ENCODE data around the gene KRT35.

KRT35 gene

DNA sequence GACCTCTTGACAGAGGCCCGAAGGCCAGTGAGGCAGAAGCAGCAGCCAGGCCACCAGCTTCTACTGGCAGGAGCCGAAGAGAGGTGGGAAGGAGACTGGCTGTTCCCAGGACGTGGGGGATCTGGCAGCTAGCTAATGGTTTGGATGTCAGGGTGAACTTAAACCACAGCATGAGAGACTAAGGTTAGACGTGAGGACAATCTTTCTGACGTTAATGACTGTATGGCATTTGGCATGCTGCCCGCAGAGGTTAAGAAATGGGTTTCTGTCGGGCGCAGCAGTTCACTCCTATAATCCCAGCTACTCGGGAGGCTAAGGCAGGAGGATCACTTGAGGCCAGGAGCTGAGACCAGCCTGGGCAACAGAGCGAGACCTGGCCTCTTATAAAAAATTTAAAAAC is 30.8 kb upstream of the KRT35 start:
- DNase-seq = no peak

DNA sequence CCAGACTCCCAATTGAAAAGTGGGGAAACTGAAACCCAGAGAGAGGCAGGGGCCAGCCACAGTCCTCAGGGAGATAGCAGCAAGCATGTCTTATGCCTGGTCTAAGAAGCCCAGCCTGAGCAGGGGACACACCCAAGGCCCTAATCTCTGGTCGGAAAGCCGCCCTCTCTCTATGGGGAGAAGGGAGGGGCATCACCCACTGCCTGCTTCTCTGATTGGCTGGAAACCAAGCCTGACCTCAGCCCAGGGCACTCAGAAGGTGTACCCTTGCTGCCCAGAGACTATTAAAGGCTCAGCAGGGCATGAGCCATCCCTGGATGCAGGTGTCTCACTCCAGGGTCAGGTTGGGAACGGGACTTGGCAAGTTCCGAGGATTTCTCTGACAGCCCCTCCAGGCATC is 30.2 kb upstream of the KRT35 start:
- no peak for DNase-seq

DNA sequence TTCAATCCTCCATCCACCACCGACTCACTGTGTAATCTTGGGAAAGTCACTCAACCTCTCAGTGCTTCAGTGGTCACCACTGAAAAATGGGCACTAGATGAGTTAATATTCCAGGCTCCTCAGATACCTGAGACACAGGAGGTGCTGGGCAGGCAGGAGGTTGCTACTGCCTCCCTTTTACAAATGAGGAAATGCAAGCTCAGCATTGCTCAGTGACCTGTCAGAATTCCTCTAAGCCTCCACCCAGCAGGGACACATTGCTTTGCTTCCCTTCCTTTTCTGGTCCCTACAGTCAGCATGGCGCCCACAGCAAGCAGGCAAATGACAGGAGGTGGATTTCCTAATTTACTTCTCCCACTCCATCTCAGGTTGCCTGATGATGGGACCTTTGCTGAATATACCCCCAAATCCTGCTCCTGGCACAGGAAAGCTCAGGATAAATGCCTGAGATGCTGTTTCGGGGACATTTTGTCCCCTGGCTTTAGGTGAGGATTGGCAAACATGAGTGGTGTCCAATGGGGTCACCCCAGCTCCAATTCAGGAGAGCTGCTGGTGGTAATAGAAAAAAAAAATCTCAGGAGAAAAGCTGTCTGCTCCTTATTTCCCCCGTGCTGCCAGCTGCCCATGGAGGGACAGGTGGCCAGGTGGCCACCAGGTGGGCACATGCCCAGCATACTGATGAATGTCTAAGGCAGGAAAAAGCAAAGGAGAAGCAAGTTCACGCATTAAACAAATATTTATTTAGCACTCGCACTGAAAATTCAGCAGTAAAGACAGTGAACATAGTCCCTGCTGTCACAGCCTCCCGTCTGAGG is 29.5 kb upstream of the KRT35 start:
- no peak for DNase-seq

DNA sequence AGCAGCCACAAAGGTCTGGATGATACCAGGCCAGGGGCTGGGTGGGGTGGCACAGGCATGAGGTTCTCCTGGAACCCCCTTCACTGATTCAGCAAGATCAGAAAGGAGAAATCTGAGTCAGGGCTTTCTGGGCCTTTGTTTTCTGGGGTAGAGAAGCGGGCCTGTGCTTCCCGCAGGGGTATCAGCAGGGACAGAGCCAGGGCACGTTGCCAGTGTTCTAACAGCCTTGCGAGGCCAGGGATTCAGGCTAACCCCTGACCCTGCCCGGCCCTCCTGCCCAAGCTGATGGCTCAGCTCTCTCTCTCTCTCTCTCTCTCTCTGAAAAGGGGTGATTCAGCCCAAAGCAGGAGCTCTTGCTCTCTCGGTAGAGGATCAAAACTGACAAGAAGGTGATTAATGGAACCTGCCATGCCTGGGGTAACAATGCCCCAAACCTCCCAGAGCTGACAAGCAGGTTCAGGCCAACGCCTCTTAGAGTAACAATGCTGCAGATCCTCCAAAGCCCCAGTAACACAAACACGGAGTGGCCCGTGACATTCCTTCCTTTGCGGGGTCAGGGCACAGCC is 26.4 kb upstream of the KRT35 start:
- no peak for DNase-seq

DNA sequence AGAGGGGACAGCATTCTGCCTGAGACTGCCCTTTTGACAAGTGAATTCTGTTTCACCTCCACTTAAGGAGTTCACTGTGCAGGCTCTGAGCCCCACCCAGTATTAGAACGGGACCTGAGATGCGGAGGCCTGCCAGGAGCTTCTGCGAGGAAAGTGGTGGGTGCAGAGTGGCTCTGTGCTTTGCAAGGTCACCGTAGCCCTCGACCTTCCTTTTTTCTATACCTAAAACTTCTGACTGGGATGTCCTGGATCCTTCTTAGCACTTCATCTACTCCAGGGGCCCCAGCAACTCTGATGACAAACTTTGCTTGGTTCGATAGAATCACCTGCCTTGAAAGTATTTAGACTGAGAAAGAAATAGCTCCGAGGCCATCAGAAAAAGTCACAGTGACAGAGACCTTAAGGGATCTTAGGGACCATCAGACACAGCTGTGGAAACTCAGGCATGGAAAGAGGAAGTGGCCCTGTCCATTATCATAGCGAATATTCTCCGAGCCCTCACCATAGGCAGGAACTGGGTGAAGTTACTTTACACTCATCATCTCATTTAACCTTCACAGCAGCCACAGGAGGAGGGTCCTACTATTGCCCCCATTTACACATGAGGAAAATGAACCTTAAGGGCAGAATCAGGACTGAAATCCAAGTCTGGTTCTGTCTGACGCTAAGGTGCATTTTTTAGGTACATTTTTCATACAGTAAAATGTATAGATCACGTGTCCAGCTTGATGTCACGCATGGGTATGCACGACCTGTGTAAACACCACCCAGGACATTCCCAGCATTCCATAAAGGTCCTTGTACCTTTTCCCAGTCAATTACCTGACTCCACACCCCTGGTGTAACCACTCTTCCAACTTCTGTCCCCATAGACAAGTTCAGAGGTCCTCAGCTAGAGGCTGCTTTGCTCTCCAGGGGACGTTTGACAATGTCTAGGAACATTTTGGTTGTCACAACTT is 25.1 kb upstream of the KRT35 start:
- no peak for DNase-seq

DNA sequence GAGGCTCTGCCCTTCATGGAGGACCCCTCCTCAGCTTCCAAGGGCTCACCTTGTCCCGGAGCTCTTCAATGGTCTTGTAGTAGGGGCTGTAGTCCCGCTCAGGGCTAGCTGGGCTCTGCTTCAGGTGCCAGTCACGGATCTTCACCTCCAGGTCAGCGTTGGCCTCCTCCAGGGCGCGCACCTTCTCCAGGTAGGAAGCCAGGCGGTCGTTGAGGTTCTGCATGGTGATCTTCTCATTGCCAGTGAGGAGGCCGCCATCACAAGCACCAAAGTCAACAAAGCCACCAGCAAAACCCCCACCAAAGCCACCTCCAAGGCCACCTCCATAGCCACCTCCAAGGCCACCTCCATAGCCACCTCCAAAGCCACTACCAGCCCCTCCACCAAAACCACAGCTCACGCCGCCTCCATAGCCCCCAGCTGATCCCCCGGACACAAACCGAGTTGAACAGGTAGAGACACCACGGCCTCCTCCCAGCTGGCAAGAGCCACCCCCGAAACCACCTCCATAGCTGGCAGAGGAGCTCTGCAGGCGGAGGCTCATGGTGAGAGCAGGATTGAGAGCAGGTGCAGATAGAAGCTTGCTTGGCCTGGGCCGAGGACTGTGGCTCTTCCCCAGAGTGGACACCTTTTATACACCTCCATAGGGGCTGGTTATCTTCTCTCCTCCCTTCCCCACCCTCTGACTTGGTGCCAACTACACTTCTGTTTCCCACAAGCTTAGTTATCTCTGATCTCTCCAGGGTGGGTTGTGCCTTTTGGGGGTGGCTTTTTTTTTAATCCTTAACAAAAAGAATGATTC is 24.3 kb upstream of the KRT35 start, which contains the start of gene KRT13:
TSS of gene KRT13 (minus strand) at position 606 of the 802 bp plus-strand sequence. CDS start at position 544, 62 bp downstream.
- DNase-seq = no peak

DNA sequence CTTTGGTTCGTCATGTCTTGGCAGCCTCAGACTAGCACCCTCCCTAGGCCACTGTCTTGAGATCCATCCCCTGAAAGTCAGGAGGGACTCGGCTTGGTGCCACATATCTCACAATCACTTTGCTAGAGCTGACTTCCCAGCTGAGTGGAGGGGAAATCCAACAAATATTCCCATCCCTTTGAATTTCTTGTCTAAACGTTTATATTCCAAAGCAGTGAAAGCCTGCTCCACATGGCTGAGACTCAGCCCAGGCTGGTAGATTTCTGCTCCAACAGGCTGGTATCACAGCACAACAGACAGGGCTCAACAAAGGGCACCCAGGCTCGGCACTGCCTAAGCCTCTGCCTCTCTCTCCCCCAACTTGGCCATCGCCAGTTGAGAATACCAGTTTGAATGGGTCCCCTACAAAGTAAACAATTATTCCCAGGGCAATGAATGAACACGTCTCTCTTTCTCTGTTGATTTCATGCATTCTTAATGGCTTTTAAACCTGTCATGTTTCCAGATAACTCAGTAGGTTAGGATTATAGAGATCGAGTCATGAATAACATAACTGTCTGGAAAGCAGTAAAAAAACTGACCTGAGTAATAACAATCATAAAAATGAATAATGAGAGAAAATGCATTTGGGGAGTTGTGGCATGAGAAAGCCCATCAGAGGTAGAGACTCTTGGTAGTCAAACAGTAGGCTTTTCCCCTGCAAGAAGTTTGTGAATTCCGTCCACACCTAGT is 23.5 kb upstream of the KRT35 start:
- DNase-seq = no peak

DNA sequence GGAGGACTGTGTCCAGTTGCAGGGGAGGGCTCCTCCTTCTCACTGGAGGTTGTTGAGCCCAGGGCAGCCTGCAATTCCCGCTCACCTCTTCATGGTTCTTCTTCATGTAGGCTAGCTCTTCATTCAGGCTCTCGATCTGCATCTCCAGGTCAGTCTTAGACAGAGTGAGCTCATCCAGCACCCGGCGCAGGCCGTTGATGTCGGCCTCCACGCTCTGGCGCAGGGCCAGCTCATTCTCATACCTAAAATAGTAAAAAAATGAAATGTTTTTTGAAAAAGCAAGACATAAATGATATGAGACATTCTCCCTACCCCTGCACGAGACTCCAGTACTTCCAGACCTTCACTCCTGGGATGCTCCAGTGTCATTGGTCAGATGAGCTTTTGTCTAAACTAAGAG is 22.3 kb upstream of the KRT35 start:
- DNase-seq = no peak

DNA sequence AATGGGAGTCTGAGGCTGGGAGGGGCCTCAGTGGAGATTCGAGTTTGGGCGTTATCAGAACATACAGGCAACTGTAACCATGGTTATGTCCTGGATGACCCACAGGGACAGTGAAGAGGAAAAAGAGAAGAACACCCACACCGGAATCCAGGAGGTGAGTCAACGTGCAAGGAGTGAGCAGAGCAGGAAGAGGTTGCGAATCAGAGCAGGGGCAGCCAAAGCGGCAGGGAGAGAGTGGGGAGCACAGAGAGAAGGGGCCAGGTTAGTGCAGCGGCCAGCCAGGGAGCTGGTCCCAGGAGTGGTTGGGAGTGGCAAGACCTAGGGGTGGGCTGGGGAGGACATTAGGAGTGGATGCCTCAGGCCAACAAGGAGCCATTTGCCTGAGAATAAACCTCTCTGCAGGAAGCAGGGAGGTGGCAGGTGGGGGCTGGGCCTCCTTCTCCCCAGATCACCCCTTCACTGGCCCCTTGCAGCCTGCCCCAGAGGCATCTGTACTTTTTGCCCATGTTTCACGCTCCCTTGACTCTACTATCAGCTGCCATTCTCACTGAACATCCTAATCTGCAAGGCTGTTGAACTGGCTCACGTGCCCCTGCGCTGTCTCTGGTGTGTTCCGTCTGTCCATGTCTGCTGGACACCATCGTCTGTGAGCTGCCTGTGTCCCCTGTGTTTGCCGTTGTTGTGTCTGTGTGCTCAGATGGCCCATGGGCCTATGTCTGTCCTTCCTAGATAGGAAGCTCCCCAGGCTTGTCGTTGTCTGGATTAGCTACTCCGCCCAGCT is 19.4 kb upstream of the KRT35 start:
- DNase-seq = no peak

DNA sequence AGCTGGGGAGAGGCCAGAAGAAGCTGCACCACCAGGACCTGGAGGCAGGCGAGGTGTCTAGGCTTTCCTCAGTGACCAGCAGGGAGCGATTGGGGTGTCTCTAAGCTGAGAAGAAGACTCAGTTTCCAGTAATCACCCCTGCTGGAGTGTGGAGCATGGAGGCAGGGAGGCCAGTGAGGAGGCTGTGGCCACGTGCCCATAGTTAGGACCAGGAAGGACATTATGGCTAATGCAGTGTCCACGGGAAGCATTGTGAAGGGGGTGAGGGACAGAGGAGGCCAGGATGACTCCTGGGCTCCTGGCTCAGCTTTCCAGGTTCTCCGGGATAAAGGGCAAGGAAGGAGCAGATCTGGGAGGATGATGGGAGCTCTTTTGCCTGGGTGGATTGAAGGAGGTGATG is 18.8 kb upstream of the KRT35 start:
- no peak for DNase-seq

DNA sequence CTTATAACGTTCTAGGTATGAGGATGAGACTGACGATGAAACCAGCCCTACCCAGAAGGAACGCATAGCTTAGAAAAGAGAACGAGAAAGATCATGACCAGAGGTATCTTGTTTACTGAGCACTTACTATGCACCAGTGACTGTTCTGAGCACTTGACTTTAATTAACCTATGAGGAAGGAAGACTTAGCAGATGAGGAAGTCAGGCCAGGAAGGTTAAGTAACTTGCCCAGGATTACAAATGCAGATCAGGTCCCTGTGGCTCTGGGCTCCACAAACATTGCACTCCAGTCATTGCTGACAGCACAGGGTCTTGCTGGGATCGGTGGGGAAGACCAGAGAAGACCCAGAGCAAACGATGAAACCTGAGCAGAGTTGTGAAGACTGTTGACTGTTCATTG is 17.3 kb upstream of the KRT35 start:
- no peak for DNase-seq

DNA sequence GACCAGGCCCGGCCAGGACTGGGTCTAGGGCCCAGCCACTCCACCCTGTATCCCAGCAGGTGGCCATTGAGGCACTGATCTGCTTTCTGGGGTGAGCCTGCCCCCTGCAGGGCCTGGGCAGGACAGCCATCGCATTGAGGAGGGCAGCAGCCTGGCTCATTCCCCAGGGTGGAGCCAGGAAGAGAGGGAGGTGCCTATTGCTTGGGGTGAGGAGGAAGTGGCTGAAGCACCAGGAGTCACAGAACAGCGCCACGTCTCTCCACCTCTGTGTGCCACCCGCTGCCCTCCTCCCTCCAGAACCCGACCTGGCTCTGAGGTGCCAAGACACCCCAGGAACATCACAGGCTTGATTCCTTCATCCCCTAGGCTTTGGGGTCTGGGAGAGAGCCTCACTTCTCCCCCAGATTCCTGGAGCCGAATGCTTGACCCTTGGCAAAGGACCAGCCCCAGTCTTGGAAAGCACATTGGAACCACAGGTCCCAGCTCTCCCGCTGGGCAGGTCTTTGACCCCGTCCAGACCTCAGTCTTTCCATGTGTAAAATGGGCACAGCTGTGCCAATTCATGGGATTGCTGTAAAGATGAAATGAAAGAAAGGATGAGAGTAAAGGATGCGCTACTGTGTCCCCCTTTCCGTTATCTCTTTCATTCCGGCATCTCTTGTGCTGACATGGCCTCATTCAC is 16.0 kb upstream of the KRT35 start:
- peak; percentile 23 for DNase-seq

DNA sequence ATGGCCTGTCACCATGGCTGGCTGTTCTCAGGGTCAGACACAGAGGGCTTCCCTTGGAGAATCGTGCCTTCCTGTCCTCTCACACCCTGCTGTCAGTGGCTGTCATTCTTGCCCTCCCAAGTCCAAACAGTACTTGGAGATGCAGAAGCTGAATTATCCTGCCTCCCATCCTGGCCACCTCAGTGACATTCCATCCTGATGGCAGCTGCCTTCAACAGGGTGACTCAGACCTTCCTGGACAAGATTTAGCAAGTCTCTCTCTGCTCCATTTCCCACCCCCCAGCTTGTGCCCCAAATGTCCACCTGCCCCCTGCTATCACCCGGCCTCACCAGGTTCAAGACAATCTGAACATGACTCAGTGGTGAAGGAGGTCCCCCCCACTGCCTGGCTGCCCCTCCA is 13.6 kb upstream of the KRT35 start:
- no peak for DNase-seq

DNA sequence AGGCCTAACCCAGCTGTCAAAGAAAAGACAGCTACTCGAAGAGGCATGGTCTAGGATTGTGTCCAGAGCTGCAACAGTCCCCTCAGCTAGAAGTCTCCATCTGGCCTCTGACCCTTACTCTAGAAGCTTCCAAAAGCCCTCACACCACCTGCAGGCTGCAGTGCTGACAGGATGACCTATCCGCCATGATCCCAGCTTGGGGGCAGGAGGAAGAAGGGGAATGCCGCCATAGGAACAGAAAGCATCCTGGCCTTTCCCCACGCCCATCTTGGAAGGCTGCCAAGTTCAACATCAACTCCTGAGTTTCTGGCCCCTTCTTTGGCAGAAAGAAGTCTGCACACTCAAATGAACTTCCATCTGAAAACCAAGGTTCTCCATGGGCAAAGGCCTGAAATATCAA is 11.8 kb upstream of the KRT35 start:
- DNase-seq = no peak

DNA sequence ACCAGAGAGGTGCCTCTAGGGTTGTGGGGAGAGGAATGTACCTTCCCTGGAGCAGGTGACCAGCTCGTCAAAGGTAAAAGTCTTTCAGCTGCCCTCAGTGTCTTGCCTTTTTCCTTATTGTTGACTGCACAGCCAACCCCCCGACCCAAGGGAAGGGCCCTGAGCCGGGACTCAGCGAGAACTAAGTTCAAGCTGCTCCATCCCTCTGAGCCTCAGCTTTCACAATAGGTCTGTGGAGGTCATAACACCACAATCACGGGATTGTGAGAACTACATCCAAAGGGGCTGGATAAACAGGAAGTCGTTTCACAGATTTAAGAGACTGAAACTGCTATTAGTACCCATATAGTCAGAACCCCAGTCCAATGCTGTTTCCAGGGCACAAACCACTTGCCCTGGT is 11.4 kb upstream of the KRT35 start:
- no peak for DNase-seq

DNA sequence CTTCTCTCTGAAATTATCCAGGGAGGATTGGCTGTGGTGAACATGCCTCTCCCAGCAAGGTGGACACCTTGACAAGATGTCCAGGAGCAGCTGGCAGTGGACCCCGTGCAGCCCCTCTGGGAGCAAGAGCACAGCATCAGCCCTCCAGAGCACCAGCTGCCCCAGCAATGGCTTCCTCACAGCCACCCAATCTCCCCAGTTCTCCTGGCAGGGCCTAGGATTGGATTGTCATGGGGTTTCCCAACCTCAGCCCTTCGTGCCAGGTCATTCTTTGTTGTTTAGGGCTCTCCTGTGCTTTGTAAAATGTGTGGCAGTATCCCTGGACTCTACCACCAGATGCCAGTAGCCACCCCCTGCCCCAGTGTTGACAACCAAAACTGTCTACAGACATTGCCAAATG is 10.5 kb upstream of the KRT35 start:
- DNase-seq = no peak

DNA sequence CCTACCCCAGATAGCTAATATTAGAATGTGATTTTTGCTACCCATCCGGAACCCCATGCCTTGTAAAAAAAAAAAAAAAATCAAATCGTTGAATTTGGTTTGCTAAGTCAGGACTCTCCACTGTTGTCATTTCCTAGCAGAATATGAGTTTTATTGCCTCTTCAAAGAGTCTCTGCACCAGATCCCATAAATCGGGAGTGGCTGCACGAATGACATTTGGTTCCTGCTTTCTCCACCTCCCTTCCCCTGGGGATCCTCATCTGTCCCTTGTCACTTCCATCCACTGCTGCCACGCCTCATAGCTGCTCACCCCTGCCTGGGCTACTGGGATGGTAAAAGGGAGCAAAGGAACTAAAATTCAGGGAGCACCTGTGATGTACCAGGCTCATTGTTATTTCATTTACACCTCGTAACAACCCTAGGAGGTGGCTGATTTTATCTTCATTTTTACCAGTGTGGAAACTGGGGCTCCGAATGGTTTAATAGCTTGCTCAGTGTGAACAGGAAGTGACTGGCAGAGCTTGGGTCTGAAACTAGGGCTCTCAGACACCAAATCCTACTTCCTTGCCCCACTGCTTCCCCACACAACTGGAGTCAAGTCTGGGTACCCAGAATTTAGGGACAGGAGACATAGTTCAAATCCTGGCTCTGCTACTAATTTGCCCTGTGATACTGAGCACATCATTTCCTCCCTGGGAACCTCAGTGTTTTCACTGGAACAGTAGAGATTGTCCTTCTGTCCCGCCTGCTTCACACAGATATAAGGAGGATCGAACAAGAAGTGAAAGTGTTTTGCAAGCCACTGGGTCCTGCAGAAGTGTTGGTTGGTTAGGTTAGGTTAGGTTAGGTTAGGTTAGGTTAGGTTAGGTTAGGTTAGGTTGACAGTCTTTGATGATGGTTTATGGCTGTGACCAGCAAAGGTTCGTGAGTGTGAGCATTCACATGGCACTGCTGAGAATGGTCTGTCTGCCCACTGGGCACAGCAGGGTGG is 9.3 kb upstream of the KRT35 start:
- no peak for DNase-seq

DNA sequence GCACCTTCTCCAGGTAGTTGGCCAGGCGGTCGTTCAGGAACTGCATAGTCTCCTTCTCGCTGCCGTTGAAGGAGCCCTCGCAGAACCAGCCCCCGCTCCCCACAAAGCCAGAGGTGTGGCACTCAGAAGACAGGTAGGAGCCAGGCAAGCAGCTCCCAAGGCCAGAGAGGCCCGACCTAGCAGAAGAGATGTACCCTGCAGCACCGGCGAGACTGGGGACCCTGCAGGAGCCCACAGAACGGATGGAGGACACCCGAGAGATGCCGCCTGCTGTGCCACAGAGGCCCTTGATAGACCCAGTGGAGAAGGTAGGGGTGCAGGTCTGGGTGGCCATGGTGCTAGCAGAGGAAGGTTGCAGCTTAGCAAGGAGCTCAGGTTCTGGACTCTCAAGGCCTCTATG is 8.6 kb upstream of the KRT35 start, which contains the start of gene KRT36:
TSS of gene KRT36 (minus strand) at position 380 of the 400 bp plus-strand sequence. CDS start at position 334, 46 bp downstream.
- no peak for DNase-seq
